HG03097 (cell line): ENCODE results near the gene POU6F2.
"Not testable (repeated sequence)": the region's sequence is repeated elsewhere in the genome, so short reads cannot be mapped to it uniquely, and the experiment has no call there.

Experiments used
- ATAC-seq: cut with Tn5 transposase; IDR thresholded peaks from one replicate; pipeline ENCODE4 v1.9.1; 2021; ENCODE audit not compliant: unreplicated experiment, low FRiP score

The POU6F2 gene, protein sequence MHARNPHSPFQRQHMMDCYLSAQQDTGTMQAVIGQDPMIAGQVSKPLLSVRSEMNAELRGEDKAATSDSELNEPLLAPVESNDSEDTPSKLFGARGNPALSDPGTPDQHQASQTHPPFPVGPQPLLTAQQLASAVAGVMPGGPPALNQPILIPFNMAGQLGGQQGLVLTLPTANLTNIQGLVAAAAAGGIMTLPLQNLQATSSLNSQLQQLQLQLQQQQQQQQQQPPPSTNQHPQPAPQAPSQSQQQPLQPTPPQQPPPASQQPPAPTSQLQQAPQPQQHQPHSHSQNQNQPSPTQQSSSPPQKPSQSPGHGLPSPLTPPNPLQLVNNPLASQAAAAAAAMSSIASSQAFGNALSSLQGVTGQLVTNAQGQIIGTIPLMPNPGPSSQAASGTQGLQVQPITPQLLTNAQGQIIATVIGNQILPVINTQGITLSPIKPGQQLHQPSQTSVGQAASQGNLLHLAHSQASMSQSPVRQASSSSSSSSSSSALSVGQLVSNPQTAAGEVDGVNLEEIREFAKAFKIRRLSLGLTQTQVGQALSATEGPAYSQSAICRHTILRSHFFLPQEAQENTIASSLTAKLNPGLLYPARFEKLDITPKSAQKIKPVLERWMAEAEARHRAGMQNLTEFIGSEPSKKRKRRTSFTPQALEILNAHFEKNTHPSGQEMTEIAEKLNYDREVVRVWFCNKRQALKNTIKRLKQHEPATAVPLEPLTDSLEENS

DNA sequence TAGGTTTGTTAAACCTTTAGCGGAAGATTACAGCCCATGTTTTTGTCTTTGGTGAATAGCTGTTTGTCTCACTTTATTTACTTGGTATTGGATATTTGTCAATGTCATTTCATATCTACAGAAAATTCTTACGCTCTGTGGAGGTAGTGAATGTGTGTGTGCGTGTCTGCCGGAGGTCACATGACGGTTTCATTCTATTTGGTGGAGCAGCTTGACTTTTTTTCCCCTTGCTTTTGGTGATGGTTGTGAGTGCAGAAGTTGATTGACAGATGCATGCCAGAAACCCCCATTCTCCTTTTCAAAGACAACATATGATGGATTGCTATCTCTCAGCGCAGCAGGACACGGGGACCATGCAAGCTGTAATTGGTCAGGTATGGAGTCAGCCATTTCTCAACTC is at the start of gene POU6F2:
POU6F2 (plus strand) TSS at position 225 of the 400 bp plus-strand sequence; CDS start at position 270, 45 bp downstream.
- ATAC-seq = no peak

DNA sequence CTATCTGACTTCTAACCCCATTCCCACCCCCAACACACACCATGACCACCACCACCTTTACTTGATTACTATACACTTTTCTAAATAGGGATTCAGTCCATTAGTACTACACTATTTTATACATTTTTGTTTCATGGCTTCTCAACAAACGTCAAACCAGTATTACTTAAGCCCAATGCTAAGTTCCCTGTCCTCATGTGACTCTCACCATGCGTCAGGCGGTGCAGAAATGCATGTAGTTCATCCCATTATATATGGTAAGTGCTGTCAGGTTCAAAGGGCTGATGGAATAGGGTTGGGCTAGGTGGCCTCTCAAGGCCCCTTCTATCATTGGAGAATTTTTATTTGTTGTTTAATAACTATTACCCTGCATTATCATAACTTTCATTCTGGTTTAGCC is 49.2 kb upstream of the POU6F2 start:
- no peak for ATAC-seq

DNA sequence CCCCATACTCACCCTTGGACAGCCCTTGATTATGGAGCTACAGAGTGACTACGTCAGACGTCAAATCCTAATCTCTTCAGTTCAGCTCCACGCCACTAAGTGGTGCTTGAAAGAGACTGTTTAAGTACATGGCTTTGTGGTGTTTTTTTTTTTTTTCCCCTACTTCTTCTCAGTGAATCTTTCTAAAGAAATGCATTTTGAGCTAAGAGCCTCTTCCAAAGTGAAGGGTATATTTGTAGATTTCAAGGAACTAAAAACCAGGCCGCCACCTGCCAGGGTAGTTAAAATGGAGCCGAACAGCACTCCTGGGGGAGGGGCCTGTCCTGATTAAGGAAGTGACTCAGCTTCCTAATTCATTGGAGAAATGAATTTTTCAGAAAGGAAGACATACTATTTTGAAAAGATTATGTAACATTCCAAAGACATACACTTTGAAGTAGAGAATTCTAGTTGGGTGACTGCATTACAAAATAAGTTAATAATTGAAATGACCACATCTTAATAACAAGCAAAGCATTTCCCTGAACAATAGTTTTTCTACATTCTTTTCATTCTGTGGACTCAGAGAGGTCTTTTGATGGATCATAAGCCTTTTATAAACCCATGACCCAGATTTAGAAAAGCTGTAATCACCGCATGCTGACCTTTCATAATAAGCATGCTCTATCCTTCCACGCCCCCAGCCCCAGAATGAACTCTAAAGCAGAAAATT is 48.1 kb upstream of the POU6F2 start:
- ATAC-seq = no peak

DNA sequence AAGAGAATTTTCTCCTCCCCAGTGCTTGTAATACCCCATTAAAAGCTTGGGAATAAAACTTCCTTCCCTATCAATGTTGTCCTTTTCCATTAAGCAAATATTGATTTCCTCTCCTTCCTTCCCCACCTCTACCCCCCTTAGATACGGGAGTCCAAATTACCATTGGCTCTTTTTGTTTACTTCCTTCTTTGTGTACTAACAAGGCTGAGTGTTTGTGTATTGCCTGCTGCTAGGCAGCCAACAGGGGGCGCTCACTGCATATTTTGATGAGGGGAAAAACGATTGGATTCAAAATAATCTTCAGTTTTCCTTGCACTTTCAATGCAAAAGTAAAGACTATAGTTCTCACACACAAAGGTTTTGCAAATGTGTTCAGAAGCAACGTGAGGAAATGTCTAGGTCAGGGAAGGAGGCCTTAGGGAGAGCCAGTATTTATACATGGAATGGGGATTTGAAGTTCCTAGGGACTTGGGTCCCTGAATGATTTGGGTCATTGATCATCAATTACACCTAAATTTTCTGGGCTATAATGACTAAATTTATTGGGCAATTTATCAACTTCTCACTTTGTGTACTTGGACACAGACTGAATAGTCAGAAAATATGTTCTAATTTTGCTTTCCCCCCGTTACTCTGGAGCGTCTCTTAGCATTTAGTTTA is 45.1 kb upstream of the POU6F2 start:
- no peak for ATAC-seq

DNA sequence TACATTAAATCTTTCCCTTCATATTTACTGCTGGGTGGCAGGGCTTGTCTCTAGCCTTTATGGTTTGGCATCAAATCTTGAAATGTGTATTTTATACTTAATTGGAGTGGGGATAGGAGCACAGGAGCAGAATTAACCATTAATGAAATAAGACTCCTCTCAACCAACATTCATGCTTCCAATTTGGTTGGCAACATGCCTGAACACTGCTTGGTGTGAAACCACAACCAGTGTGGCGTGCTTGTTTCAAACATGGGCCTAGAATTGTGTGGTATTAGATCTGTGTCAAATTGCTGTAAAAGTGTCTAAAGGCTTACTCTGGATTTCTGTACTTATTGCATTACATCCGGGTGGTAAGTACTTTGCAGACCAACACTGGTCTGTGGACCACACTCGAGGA is 43.7 kb upstream of the POU6F2 start:
- no peak for ATAC-seq

DNA sequence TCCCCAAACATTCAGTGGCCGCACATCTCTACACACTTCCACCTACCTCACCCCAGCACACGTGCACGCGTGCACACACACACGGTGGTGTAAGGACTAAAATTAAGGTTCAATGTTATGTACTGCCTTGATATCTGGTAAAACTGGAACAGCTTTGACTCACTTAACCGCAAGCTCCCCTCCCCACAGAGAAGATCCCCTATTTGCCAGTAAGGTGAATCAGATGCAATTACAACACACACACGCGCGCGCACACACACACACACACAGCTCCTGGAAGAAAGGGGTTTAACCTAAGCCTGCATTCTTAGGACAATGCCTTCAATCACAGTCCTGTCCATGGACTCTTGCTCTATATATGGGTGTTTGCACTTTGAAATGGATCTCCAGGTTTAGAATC is 43.2 kb upstream of the POU6F2 start:
- no peak for ATAC-seq

DNA sequence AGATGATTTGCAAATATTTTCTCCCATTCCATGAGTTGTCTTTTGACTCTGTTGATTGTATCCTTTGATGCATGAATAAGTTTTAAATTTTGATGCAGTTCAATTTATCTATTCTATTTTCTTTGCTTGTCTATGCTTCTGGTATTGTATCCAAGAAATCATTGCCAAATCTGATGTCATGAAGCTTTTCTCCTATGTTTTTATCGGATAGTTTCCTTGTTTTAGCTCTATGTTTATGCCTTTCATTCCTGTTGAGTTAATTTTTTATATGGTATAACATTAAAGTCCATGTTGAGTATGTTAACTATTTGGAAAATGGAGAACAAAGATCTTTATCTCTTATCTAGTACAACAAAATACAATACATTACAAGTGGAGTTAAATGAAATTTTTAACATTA is 41.1 kb upstream of the POU6F2 start:
- ATAC-seq = no peak

DNA sequence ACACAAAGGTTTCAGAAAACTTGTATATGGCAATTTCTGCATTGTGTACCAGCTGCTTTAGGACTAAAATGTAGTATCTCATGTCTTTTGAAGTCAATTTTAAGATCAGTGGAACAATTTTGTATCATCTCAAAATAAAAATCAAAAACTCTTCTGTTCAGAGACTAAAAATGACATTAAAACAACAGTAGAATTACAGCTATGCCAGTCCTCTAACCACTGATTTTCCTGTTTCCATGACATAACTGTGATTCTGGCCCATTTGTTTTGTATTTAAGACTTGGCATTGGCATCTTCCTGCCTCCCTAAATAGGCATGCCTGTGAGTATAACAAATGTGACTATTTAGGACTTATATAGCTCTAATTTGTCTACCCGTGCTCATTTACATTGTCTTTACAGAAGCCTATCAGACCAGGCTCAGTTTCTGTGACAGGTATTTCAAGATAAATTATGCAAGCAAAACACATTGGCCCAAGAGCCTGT is 39.7 kb upstream of the POU6F2 start:
- ATAC-seq = no peak

DNA sequence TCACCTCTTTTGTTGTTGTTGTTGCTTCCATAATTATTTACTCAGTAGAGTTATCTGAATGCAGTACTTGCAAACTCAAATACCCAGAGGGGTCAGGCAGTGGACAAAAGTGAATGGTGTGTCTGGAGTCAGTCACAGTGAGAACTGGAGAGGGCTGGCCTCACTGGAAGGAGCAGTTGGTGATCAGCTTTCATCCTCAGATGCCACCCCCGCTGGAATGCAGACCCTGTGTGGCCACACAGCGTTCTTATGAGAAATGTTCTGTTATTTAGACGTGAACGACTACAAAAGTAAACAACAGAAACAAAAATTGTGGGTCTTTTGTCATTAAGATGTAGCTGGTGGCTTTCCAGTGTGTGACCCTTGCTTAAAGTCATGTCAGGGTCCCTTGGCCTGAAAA is 39.1 kb upstream of the POU6F2 start:
- no peak for ATAC-seq

DNA sequence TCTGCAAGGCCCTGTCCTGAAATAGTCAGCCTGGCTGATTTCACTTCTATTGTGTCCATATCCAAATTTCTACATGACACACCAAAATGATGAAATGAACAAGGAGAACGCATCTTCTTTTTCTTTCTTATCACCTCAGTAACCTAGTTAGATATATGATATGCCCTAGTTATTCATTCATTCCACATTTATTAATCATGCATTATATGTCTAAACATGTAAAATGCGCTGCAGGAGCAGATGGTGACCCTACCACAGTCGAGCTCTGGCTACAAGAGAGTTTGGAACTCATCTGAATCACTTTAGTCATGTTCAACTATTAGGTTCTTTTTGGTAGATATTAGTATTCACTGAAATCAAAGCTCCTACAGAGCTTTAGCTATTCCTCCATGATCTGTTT is 36.9 kb upstream of the POU6F2 start:
- ATAC-seq = no peak

DNA sequence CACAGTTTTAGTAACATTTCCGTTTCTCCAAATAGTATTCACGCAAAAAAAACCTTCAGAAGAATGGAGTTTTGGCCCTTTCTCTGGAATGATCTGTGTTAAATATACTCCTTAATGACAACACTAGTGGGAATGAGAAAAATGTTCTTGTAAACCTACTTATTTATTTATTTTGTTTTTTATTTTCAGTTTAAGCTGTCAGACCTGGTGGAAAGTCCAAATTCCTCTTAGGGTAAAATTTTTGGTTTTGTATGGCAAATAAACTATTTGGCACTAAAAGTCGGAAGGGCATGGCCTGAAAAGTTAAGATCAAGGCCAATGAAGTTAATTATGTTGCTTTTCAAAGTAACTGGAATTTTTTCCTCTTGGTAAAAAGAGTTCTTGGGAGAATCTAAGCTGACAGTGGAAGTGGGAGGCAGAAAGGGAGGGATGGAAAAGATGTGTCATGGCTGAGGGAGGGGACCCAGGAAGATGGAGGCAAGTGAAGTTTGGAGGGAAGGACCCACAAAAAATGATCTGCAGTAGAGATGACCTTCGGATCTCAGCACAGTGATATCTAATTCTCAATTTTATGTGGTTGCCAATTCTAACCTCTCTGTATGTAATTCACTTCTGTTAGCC is 35.2 kb upstream of the POU6F2 start:
- ATAC-seq = no peak

DNA sequence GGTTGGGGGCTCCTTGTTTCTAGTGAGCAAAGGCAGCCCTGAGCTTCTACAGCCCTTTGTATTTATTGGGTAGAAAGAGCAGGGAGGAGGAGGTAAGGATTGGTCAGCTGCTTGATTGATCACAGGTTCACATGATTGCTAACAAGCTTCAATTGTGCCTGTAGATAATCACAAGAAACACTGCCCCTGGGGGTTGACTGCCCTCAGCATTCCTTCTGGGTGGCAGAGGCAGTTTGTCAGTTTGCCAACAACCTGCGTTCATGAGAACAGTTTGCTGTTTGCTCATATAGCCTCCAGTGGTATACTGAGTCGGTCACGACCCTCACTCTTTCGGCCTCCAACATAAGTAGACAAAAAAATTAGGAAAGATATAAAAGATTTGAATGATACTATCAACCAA is 30.2 kb upstream of the POU6F2 start:
- ATAC-seq = not testable (repeated sequence)

DNA sequence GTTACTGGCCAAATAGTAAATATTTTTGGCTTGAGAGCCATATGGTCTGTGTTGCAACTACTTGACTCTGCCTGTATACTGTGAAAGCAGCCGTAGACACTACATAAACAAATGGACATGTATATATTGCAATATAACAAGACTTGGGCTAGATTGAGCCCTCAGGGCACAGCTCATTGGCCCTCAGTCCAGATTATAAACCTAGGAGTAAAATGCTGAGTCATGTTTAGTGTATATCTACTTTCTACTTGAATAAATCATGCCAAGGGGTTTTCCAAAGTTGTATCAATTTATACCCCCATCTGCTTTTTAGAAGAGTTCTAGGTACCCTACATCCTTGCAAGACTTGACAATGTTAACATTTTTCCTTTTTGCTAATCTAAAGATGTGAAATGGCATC is 27.4 kb upstream of the POU6F2 start:
- no peak for ATAC-seq

DNA sequence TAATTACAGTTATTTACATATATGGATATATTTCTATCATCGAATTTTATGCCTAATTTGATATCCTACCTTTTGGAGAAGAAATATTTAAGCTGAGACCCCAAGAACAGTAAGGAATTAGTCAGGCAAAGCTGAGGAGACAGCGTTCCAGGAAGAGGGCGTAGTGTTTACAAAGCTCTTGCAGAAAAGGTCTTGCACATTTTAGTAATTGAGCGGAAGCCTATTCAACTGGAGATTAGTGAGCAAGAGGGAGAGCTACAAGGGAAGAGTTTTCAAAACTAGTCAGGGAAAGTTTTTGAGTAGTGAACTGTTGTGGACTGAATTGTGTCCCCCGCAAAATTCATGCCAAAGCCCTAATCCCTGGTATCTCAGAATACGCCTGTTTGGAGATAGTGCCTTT is 26.5 kb upstream of the POU6F2 start:
- ATAC-seq = no peak

DNA sequence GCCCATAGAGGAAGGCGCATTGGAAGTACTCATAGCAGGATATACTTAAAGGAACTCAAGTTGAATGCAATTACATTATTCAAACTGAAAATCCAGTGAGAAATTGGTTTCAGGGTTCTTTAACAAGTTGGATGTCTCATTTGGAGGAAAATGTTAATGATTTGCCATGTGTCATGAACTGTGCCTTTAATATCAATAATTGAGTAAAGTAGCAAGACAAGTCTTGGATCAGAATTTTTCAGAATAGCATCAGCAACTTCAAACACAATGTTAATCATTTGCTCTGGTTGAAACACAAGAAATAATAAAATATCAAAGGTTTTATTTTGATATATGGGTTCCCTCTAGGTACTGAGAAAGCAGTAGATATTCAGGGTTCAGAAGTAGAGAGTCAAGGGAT is 24.5 kb upstream of the POU6F2 start:
- ATAC-seq = no peak

DNA sequence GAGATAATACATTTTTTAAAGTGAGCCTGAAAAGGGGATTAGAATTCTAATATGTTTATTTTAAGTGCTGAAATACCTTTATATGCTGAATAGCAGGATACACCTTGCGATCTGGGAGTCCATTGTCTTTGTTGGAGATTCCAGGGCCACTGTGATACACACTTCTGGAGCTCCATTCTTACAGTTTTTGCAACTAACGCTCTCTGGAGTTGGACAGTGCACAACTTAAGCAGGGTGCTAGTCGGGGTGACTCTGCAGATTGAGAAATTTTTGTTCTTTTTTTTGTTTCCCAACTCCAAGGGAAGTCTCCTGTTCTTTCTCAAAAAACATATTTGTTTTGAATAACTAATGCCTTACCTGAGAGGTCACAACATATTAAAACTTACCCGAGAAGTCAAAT is 23.7 kb upstream of the POU6F2 start:
- no peak for ATAC-seq

DNA sequence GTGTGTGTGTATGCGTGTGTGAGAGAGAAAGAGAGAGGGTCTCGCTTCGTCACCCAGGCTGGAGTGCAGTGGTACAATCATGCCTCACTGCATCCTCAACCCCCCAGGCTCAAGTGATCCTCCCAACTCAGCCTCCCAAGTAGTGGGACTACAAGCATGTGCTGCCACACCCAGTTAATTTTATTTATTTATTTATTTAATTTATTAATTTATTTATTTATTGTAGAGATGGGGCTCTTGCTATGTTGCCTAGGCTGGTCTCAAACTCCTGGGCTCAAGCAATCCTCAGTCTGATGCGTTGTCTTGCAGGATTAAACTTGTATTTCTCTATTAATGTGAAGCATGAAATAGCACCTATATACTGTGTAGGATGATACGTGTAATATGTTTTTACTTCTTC is 21.8 kb upstream of the POU6F2 start:
- ATAC-seq = no peak

DNA sequence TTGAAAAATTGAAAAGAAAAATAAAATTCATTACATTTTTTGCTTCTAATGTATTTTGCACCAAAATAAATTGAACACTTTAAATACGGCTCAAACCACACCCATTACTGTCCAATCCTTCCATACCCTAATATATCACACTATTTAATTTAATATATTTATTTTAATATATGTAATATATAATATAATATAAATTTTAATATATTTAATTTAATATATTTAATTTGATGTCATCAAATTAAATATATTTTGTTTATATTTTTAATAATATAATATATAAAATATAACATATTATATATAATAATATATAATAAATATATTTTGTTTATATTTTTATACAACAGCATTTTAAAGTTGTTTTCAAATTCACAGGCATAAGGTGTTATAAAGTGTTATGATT is 15.7 kb upstream of the POU6F2 start:
- ATAC-seq = no peak

DNA sequence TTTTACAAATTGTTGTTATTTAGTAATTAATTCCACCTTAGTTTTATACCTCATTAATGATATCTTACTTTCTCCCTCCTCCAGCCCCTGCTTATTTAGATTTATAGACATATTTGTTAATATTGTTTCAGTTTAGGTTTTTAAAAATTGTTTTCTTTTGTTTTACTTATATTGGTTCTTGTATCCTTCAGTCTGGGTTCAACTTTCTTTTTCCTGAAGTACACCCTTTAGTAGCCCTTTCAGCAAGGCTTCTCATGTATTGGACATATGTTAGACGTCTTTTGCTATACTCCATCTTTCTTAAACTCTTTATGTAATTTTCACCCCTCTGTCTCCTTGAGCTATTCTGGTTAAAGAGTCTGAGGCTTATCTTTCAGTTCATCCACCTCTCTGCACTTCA is 12.8 kb upstream of the POU6F2 start:
- ATAC-seq = no peak

DNA sequence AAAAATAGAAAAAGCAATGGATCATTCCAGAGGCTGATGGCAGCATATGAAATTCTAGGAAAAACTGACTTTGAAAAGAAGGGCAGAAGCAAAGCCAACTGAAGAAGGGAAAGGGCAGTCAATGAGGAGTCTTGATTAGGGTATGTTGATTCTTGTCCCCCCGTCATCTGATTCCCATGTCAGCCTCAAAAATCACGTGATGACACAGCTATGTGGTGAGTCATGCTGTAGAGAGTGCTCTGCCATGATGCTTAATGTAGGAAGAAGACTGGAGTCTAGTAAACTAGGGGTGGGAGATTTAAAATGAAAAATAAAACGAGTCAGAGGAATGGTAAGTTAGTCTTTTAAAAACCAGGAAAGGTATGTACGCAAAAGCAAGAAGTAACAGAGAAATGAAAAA is 3.9 kb upstream of the POU6F2 start:
- no peak for ATAC-seq
